SH-SY5Y (cell line): ENCODE data around the gene SSBP3.

Source experiments
- GATA2 ChIP-seq: IDR thresholded peaks from 2 replicates; pipeline ENCODE4 v1.6.1; 2011; ENCODE audit warnings: mild to moderate bottlenecking, low read depth, low read length
- GATA3 ChIP-seq: IDR thresholded peaks from 2 replicates; pipeline ENCODE4 v1.6.1; 2011; ENCODE audit warnings: low read depth, mild to moderate bottlenecking, low read length, moderate library complexity

Gene SSBP3

DNA sequence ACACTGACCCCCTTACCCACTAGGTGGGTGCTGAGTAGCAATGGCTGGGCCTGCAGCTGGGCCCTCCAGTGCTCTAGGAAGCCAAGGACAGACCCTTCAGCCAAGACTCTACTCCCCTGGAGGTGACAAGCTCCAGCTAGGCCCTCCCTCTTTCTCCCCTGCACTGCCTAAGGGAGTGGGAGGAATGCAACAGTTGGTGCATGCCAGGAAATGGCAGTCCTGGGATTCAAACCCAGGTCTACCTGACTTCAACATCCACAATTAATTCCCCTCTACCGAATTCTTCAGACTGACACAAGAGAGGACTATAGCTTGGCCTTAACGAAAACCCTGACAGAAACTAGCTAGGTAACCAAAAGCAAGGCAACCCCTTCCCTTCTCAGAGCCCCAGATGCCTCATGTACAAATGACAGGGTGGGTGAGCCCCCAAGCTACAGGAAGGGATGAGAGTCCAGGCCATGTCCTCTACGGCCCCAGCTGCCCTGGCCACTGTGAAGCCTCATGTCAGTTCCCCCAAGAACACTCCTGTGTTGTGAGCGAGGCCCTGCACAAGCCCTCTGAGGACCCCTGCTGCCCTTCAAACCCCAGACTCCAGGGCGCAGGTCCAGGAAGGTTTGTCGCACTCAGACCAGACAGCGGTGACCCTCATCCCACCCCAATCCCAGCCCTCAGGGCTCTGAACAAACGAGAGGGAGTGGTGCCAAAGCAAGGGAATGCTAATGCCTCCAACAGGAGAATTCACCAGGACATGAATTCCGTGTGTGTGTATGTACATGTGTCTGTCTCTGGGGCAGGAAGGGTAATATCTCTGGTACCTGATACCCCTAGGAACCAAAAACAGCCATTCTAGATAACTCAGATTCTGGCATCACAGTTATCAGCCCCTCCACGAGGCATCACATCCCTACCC lies 113.9 kb downstream of the SSBP3 start:
- TF ChIP-seq GATA2 (no peak), GATA3 (no peak)

DNA sequence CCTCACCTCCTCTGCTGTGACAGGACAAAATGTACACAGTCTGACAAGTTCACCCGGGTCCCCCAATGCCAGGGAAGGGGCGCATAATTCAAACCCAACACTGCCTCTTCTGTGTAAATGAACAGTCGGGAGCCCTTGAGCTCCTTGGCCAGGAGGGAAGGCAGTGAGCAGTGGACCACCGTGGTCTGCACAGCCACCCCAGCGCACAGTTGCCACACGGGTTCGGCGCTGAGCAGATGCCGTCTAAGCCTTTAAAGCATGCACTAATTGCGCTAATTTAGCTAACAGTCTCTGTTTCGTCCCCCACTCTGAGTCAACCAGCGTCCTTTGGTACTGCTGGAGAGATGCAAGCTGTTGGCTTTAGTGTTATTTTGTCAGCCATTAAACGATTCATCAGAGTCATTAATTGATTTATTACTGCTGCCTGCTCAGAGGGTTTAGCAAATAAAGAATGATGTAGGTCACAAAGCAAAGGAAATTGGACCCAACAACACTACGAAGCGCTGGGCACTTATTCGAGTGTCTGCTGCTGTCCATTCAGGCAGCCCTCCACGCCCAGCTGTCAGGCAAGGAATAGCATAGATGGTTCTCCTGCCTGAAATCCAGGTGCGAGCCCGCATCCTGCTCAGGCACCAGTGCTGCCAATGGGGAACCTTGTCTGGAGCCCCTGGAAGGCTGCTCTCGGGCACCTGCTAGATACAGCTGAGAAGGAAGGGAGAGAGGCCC lies 114.8 kb downstream of the SSBP3 start:
- TF ChIP-seq GATA3 (no peak), GATA2 (no peak)

DNA sequence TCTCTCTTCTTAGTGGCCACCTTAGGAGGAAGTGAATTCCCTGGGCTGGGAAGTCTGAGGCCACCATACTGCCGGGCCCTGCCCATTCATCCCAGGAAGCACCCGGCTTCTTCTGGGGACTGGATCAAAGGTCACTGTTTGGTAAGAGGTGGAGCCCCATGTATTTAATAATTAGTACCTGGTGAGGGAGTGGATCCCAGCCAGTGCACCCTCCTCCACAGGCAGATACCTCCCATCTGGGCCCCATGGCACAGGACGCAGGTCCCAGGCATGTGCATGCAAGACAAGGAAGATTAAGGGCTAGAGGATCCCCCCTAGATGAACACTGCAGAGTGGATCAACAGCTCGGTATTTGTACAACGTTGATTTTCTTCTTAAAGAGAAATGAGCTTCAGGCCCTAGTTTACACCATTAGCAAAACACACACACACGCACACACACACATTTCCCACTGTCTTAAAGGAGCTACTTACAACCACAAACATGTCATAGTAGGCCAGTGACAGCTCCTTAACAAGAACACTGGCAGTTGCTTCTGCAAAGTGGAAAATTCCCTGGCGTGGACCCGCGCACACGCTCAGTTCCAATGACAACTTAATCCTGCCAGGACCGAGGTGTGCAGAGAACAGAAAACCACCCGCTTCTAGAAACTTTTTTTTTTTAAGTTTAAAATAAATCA lies 115.5 kb downstream of the SSBP3 start:
- TF ChIP-seq GATA3: no peak

DNA sequence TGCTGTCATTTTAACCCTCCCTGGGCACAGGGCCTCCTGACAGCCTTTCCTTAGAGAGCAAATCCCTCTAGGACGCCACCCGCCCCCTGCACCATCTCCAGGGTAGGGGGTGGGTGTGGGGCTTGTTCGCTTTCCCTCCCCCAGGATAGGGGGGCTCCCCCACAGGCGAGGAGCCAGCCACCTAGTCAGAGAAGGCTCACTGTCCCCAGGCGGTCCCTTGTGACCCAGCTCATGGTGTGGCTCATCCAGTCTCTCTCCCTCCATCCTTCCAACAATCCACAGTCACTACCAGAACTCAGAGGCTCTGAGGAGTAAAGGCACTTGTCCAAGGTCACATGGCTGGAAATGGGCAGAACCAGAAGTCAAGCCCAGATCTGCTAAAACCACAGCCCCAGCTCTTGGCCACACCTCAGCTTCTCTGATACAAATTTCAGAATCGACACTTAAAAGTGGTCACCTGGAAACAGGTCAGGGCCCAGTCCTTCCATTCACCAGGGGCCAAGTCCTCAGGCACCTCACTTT lies 116.4 kb downstream of the SSBP3 start:
- TF ChIP-seq GATA3 (no peak), GATA2 (no peak)

- TF ChIP-seq GATA2 (no peak), GATA3 (no peak)
Observed at GRCh38 chr1:54287801-54288211, 118.4 kb downstream of the SSBP3 start.

- TF ChIP-seq GATA2 (no peak), GATA3 (no peak)
Observed at GRCh38 chr1:54287176-54287650, 119.0 kb downstream of the SSBP3 start.

- no peak for TF ChIP-seq GATA3
- TF ChIP-seq GATA2: no peak
Observed at GRCh38 chr1:54285815-54286345, 120.3 kb downstream of the SSBP3 start.

GRCh38 chr1:54284781-54285529 lies 121.2 kb downstream of the SSBP3 start:
- TF ChIP-seq GATA3: no peak
- TF ChIP-seq GATA2: no peak

GRCh38 chr1:54283635-54284385 lies 122.4 kb downstream of the SSBP3 start:
- TF ChIP-seq GATA2 (no peak), GATA3 (no peak)

GRCh38 chr1:54282101-54282847 lies 123.9 kb downstream of the SSBP3 start:
- TF ChIP-seq GATA2 (no peak), GATA3 (no peak)

GRCh38 chr1:54280651-54281050 lies 125.5 kb downstream of the SSBP3 start:
- TF ChIP-seq GATA3 (no peak), GATA2 (no peak)

DNA sequence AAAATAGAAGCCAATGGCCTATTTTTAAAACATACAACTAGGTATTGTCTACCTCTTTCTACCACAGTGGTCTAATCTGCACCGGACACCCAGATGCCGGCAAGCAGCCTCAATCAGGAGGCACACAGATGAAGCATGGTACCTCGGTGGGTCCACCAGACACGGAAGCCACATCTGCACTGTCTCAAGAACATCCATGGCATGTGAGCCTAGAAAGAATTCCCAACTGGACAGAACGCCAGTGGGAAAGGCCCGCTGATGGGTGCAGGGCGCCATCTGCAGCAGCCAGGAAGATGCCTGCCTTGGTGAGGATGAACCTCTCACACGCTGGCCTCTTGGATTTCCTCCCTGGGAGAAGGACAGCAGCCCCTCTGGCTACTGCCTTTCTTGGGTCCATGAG lies 126.7 kb downstream of the SSBP3 start:
- TF ChIP-seq GATA2: no peak
- no peak for TF ChIP-seq GATA3
